ENCODE data around the gene RAD52.

RAD52 gene

GRCh38 chr12:902581-902980 lies 46.9 kb downstream of the RAD52 start:
- no peaks in the 10 kb centered on the region for H3K27me3 ChIP-seq (ENCODE audit: control insufficient read depth, insufficient read depth, low read length)
- peaks cover 92% of the 10 kb centered on the region for H3K36me3 ChIP-seq (ENCODE audit: control insufficient read depth, insufficient read depth, low read length)
- no peak overlapping the region for H3K27ac ChIP-seq (ENCODE audit: low read depth, low read length)
- H3K9me3 ChIP-seq (ENCODE audit: control insufficient read depth, insufficient read depth, low read depth, low read length): no peaks in the 10 kb centered on the region
- H3K4me1 ChIP-seq (ENCODE audit: control insufficient read depth, insufficient read depth, low read length): peaks cover 14% of the 10 kb centered on the region; the same call in 1 of the 2 replicates
- no peak overlapping the region for H3K9ac ChIP-seq (ENCODE audit: low read length)
- H3K4me3 ChIP-seq (ENCODE audit: low read depth, low read length): no peak overlapping the region

- no peak overlapping the region; the same call in 1 of the 2 replicates for H3K27ac ChIP-seq (ENCODE audit: low read depth, low read length)
- peaks cover 85% of the 10 kb centered on the region for H3K36me3 ChIP-seq (ENCODE audit: control insufficient read depth, insufficient read depth, low read length)
Observed at GRCh38 chr12:897386-897785, 52.1 kb downstream of the RAD52 start.

GRCh38 chr12:896031-896430 lies 53.5 kb downstream of the RAD52 start:
- peaks cover 79% of the 10 kb centered on the region for H3K36me3 ChIP-seq (ENCODE audit: control insufficient read depth, insufficient read depth, low read length)
- H3K9ac ChIP-seq (ENCODE audit: low read length): no peak overlapping the region

More at GRCh38 chr12:897386-897785, 52.1 kb downstream of the RAD52 start:
- H3K4me3 ChIP-seq (ENCODE audit: low read depth, low read length): no peak overlapping the region
- H3K27me3 ChIP-seq (ENCODE audit: control insufficient read depth, insufficient read depth, low read length): no peaks in the 10 kb centered on the region
- H3K9me3 ChIP-seq (ENCODE audit: control insufficient read depth, insufficient read depth, low read depth, low read length): no peaks in the 10 kb centered on the region
- no peak overlapping the region for H3K9ac ChIP-seq (ENCODE audit: low read length)
- H3K4me1 ChIP-seq (ENCODE audit: control insufficient read depth, insufficient read depth, low read length): no peaks in the 10 kb centered on the region

GRCh38 chr12:894226-894625 lies 55.3 kb downstream of the RAD52 start:
- Histone ChIP-seq H3K36me3 (ENCODE audit: control insufficient read depth, insufficient read depth, low read length) (peaks cover 73% of the 10 kb centered on the region), H3K4me1 (ENCODE audit: control insufficient read depth, insufficient read depth, low read length) (no peaks in the 10 kb centered on the region), H3K4me3 (ENCODE audit: low read depth, low read length) (no peak overlapping the region), H3K9me3 (ENCODE audit: control insufficient read depth, insufficient read depth, low read depth, low read length) (no peaks in the 10 kb centered on the region), H3K27ac (ENCODE audit: low read depth, low read length) (no peak overlapping the region), H3K9ac (ENCODE audit: low read length) (no peak overlapping the region), H3K27me3 (ENCODE audit: control insufficient read depth, insufficient read depth, low read length) (no peaks in the 10 kb centered on the region)

More at GRCh38 chr12:896031-896430, 53.5 kb downstream of the RAD52 start:
- no peak overlapping the region for H3K4me3 ChIP-seq (ENCODE audit: low read depth, low read length)
- no peak overlapping the region for H3K27ac ChIP-seq (ENCODE audit: low read depth, low read length)
- no peaks in the 10 kb centered on the region for H3K27me3 ChIP-seq (ENCODE audit: control insufficient read depth, insufficient read depth, low read length)
- no peaks in the 10 kb centered on the region for H3K4me1 ChIP-seq (ENCODE audit: control insufficient read depth, insufficient read depth, low read length)
- no peaks in the 10 kb centered on the region for H3K9me3 ChIP-seq (ENCODE audit: control insufficient read depth, insufficient read depth, low read depth, low read length)

GRCh38 chr12:886206-886605 lies 63.3 kb downstream of the RAD52 start:
- H3K9me3 ChIP-seq (ENCODE audit: control insufficient read depth, insufficient read depth, low read depth, low read length): no peaks in the 10 kb centered on the region
- no peaks in the 10 kb centered on the region for H3K27me3 ChIP-seq (ENCODE audit: control insufficient read depth, insufficient read depth, low read length)
- no peak overlapping the region for H3K4me3 ChIP-seq (ENCODE audit: low read depth, low read length)
- H3K9ac ChIP-seq (ENCODE audit: low read length): no peak overlapping the region
- no peak overlapping the region for H3K27ac ChIP-seq (ENCODE audit: low read depth, low read length)
- peaks cover 93% of the 10 kb centered on the region for H3K36me3 ChIP-seq (ENCODE audit: control insufficient read depth, insufficient read depth, low read length)
- H3K4me1 ChIP-seq (ENCODE audit: control insufficient read depth, insufficient read depth, low read length): no peaks in the 10 kb centered on the region

GRCh38 chr12:885701-886100 lies 63.8 kb downstream of the RAD52 start:
- Histone ChIP-seq H3K9ac (ENCODE audit: low read length) (no peak overlapping the region), H3K9me3 (ENCODE audit: control insufficient read depth, insufficient read depth, low read depth, low read length) (no peaks in the 10 kb centered on the region), H3K27ac (ENCODE audit: low read depth, low read length) (no peak overlapping the region), H3K27me3 (ENCODE audit: control insufficient read depth, insufficient read depth, low read length) (no peaks in the 10 kb centered on the region), H3K4me1 (ENCODE audit: control insufficient read depth, insufficient read depth, low read length) (no peaks in the 10 kb centered on the region), H3K4me3 (ENCODE audit: low read depth, low read length) (no peak overlapping the region), H3K36me3 (ENCODE audit: control insufficient read depth, insufficient read depth, low read length) (peaks cover 95% of the 10 kb centered on the region)

GRCh38 chr12:884746-885414 lies 64.6 kb downstream of the RAD52 start:
- H3K9me3 ChIP-seq (ENCODE audit: control insufficient read depth, insufficient read depth, low read depth, low read length): no peaks in the 10 kb centered on the region
- H3K36me3 ChIP-seq (ENCODE audit: control insufficient read depth, insufficient read depth, low read length): peaks cover 96% of the 10 kb centered on the region
- H3K27me3 ChIP-seq (ENCODE audit: control insufficient read depth, insufficient read depth, low read length): no peaks in the 10 kb centered on the region
- no peak overlapping the region for H3K4me3 ChIP-seq (ENCODE audit: low read depth, low read length)
- no peak overlapping the region for H3K9ac ChIP-seq (ENCODE audit: low read length)
- H3K27ac ChIP-seq (ENCODE audit: low read depth, low read length): no peak overlapping the region
- no peaks in the 10 kb centered on the region for H3K4me1 ChIP-seq (ENCODE audit: control insufficient read depth, insufficient read depth, low read length)

- H3K27me3 ChIP-seq (ENCODE audit: control insufficient read depth, insufficient read depth, low read length): no peaks in the 10 kb centered on the region
- H3K4me1 ChIP-seq (ENCODE audit: control insufficient read depth, insufficient read depth, low read length): no peaks in the 10 kb centered on the region
- H3K27ac ChIP-seq (ENCODE audit: low read depth, low read length): no peak overlapping the region
- H3K36me3 ChIP-seq (ENCODE audit: control insufficient read depth, insufficient read depth, low read length): peaks cover 82% of the 10 kb centered on the region
- H3K9me3 ChIP-seq (ENCODE audit: control insufficient read depth, insufficient read depth, low read depth, low read length): no peaks in the 10 kb centered on the region
- H3K4me3 ChIP-seq (ENCODE audit: low read depth, low read length): no peak overlapping the region
- no peak overlapping the region for H3K9ac ChIP-seq (ENCODE audit: low read length)
Observed at GRCh38 chr12:880656-881055, 68.8 kb downstream of the RAD52 start.

- Histone ChIP-seq H3K9me3 (ENCODE audit: control insufficient read depth, insufficient read depth, low read depth, low read length) (no peaks in the 10 kb centered on the region), H3K4me3 (ENCODE audit: low read depth, low read length) (no peak overlapping the region), H3K27me3 (ENCODE audit: control insufficient read depth, insufficient read depth, low read length) (no peaks in the 10 kb centered on the region), H3K4me1 (ENCODE audit: control insufficient read depth, insufficient read depth, low read length) (no peaks in the 10 kb centered on the region), H3K9ac (ENCODE audit: low read length) (no peak overlapping the region), H3K36me3 (ENCODE audit: control insufficient read depth, insufficient read depth, low read length) (peaks cover 81% of the 10 kb centered on the region), H3K27ac (ENCODE audit: low read depth, low read length) (no peak overlapping the region)
Observed at GRCh38 chr12:879641-880040, 69.9 kb downstream of the RAD52 start.

GRCh38 chr12:873954-874353 lies 75.5 kb downstream of the RAD52 start:
- H3K27ac ChIP-seq (ENCODE audit: low read depth, low read length): no peak overlapping the region
- peaks cover 59% of the 10 kb centered on the region for H3K36me3 ChIP-seq (ENCODE audit: control insufficient read depth, insufficient read depth, low read length)
- H3K4me3 ChIP-seq (ENCODE audit: low read depth, low read length): no peak overlapping the region
- no peak overlapping the region for H3K9ac ChIP-seq (ENCODE audit: low read length)
- H3K4me1 ChIP-seq (ENCODE audit: control insufficient read depth, insufficient read depth, low read length): no peaks in the 10 kb centered on the region
- H3K9me3 ChIP-seq (ENCODE audit: control insufficient read depth, insufficient read depth, low read depth, low read length): no peaks in the 10 kb centered on the region
- H3K27me3 ChIP-seq (ENCODE audit: control insufficient read depth, insufficient read depth, low read length): no peaks in the 10 kb centered on the region

GRCh38 chr12:870378-870777 lies 79.1 kb downstream of the RAD52 start:
- Histone ChIP-seq H3K4me1 (ENCODE audit: control insufficient read depth, insufficient read depth, low read length) (no peaks in the 10 kb centered on the region), H3K27ac (ENCODE audit: low read depth, low read length) (no peak overlapping the region), H3K4me3 (ENCODE audit: low read depth, low read length) (no peak overlapping the region), H3K9me3 (ENCODE audit: control insufficient read depth, insufficient read depth, low read depth, low read length) (no peaks in the 10 kb centered on the region), H3K36me3 (ENCODE audit: control insufficient read depth, insufficient read depth, low read length) (peaks cover 75% of the 10 kb centered on the region), H3K9ac (ENCODE audit: low read length) (no peak overlapping the region), H3K27me3 (ENCODE audit: control insufficient read depth, insufficient read depth, low read length) (no peaks in the 10 kb centered on the region)

All from HUES6 (cell line).